AG08396 (cell line): ENCODE results near the gene MTRF1.
"Not testable (repeated sequence)": the region's sequence is repeated elsewhere in the genome, so short reads cannot be mapped to it uniquely, and the experiment has no call there.

Source experiments
- DNase-seq: peaks from one replicate; pipeline ENCODE4 v3.0.0; 2012; ENCODE audit warnings: low spot score, mixed read lengths

MTRF1 gene

GRCh38 chr13:41279156-41279555 is 15.8 kb upstream of the MTRF1 start:
- not testable (repeated sequence) for DNase-seq

GRCh38 chr13:41276824-41277223 is 13.4 kb upstream of the MTRF1 start:
- no peak for DNase-seq

GRCh38 chr13:41274881-41275280 is 11.5 kb upstream of the MTRF1 start:
- DNase-seq = no peak

GRCh38 chr13:41273831-41274441 is 10.6 kb upstream of the MTRF1 start:
- no peak for DNase-seq

GRCh38 chr13:41271456-41272285 is 8.3 kb upstream of the MTRF1 start:
- DNase-seq = no peak

GRCh38 chr13:41268764-41269163 is 5.4 kb upstream of the MTRF1 start:
- no peak for DNase-seq

- no peak for DNase-seq
These were observed 3.7 kb upstream of the MTRF1 start for GRCh38 chr13:41267106-41267505.

GRCh38 chr13:41259875-41260501 is 3.4 kb downstream of the MTRF1 start:
- no peak for DNase-seq

- no peak for DNase-seq
These were observed 5.8 kb downstream of the MTRF1 start for GRCh38 chr13:41257535-41257934.

- DNase-seq = no peak
These were observed 8.5 kb downstream of the MTRF1 start for GRCh38 chr13:41254902-41255301.

- DNase-seq = no peak
These were observed 12.4 kb downstream of the MTRF1 start for GRCh38 chr13:41250993-41251392.

- DNase-seq = no peak
These were observed 16.3 kb downstream of the MTRF1 start for GRCh38 chr13:41246969-41247680.

GRCh38 chr13:41244556-41244955 is 18.8 kb downstream of the MTRF1 start:
- DNase-seq = peak; percentile 4

- DNase-seq = no peak
These were observed 21.8 kb downstream of the MTRF1 start for GRCh38 chr13:41241626-41242025.

GRCh38 chr13:41236369-41236768 is 27.0 kb downstream of the MTRF1 start:
- DNase-seq = no peak

- DNase-seq = no peak
These were observed 30.5 kb downstream of the MTRF1 start for GRCh38 chr13:41232578-41233480.

GRCh38 chr13:41231786-41232185 is 31.6 kb downstream of the MTRF1 start:
- no peak for DNase-seq

- DNase-seq = no peak
These were observed 32.2 kb downstream of the MTRF1 start for GRCh38 chr13:41231025-41231677.

GRCh38 chr13:41229356-41229755 is 34.0 kb downstream of the MTRF1 start:
- DNase-seq = no peak

GRCh38 chr13:41224113-41225110 is 39.0 kb downstream of the MTRF1 start:
- DNase-seq = peak; percentile 68
